GM12873 (cell line): ENCODE data around the gene CA9.

Experiments used
- TF ChIP-seq, protein P1 (sequence below): IDR thresholded peaks from 2 replicates; pipeline ENCODE4 v1.5.1; 2012; ENCODE audit warnings: low read depth, mild to moderate bottlenecking, moderate library complexity, low read length, control low read depth; ENCODE audit not compliant: insufficient read depth; ENCODE audit errors: missing control alignments

The CA9 gene

DNA sequence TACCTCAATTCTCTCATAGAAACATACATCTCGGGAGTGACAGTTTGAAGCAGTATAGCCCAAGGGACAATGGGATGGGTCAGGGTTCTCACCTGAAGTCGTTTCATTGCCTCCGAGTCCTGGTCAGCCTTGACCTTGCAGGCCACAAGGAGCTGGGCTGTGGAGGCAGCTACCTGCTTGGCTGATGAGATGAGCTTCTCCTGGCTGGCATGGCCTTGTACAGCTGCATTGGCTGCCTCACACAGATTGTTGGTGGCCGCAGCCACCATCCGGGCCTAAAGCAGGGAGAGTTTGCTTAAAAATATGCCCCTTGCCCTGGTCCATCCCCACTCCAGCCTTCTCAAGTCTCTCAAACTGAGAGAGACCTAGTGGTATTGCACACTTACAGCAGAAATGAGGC lies 24.5 kb downstream of the CA9 start:
- TF ChIP-seq, protein P1, sequence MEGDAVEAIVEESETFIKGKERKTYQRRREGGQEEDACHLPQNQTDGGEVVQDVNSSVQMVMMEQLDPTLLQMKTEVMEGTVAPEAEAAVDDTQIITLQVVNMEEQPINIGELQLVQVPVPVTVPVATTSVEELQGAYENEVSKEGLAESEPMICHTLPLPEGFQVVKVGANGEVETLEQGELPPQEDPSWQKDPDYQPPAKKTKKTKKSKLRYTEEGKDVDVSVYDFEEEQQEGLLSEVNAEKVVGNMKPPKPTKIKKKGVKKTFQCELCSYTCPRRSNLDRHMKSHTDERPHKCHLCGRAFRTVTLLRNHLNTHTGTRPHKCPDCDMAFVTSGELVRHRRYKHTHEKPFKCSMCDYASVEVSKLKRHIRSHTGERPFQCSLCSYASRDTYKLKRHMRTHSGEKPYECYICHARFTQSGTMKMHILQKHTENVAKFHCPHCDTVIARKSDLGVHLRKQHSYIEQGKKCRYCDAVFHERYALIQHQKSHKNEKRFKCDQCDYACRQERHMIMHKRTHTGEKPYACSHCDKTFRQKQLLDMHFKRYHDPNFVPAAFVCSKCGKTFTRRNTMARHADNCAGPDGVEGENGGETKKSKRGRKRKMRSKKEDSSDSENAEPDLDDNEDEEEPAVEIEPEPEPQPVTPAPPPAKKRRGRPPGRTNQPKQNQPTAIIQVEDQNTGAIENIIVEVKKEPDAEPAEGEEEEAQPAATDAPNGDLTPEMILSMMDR = no peak

DNA sequence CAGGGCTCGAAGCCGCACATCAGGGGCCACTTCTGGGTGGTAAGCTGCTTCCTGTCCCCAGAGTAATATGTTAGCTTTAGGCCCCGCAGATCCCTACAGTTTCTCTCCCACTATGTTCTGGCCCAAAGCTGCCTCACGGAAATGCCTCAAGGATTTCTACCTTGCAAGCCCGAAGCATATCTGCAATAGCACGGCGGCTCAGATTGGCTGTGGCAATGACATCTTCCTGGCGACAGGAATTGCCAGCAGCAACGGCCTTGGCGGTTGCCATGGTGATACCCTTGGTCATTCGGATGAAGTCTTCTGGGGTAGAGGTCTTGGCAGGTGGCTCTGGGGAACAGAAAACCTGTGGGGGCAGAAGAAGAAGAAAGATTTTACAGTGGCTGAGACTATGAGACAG lies 26.3 kb downstream of the CA9 start:
- TF ChIP-seq, protein P1 = no peak

DNA sequence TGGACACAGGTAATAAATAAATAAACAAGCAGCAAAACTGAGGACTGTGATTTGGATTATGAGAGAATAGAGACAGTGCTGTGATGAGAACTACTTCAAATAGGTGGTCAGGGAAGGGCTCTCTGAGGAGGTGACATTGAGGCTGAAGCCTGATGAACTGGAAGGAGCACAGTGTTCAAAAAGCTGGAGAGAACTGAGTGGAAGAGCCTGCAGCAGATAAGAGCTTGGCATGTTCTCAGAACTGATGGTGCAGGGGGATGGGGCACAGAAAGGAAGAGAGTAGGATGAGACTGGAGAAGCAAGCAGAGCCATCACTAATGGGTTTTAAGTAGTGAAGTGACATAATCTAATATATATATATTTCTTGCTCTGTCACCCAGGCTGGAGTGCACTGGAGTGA lies 27.2 kb downstream of the CA9 start:
- TF ChIP-seq, protein P1 = no peak

DNA sequence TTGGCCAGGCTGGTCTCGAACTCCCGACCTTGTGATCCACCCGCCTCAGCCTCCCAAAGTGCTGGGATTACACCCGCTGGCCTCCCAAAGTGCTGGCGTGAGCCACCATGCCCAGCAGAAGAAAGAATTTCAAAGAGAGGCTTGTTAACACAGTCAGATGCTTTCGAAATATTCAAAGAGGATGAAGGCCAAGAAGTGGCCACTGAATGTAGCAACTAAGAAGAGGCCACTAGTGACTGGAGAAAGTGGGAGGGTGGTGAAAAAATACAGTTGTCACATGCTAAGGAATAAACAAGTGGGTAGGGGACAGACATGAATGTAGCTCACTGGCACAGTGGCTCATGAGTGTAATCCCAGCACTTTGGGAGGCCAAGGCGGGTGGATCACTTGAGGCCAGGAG lies 29.0 kb downstream of the CA9 start:
- TF ChIP-seq, protein P1 = no peak

DNA sequence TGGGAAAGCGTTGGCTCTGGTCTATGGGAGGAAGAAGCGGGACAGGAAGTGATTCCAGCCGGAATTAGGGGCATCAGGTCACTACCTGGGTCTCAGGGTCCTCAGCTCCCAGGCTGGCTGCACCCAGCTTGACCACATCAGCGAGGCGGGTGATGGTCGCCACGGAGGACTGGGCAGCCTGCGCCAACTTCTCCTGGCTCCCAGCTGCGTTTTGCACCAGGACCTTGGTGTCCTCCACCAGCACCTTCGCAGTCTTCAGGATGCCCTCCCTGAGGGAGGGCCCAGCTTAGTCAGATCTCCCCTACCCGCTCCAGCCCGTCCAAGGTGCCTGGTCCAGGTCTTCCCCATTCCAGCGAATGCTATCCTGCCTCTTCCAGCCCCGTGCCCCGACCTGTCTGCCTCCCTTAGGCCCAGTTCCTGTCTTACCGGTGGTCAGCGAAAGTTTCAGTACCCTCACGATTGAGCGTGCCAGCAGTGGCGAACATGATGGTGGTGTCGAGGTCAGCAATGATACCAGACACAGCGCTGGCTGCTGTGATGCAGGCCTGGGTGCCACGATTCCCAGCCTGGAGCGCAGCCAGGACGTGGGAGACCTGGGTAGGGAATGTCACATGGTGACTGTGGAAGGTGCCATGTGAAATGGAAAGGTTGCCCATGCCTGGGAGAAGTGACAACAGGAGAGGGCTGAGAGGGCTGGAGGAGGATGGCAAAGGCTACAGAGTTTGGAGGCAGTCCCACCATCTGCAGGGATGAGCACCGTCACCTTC lies 30.4 kb downstream of the CA9 start:
- TF ChIP-seq, protein P1 = no peak

DNA sequence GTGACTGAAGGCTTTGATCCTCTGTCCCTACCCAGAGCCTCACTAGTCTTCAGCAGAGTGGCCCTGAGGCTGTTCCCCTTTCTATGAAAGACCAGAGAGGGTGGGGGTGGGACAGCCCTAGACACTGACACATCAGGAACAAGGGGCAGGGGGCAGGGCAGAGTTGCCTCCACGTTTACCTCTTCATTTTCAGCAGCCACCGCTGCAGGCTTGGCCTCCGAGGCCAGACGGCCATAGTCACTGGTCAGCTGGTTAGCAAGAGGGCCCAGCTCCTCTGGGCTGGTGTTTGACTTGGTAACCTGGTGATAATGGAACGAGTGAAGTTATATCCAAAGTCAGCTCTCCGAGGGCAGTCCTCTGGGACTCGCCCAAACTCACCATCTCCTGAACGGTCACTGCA lies 31.6 kb downstream of the CA9 start:
- TF ChIP-seq, protein P1 = no peak

DNA sequence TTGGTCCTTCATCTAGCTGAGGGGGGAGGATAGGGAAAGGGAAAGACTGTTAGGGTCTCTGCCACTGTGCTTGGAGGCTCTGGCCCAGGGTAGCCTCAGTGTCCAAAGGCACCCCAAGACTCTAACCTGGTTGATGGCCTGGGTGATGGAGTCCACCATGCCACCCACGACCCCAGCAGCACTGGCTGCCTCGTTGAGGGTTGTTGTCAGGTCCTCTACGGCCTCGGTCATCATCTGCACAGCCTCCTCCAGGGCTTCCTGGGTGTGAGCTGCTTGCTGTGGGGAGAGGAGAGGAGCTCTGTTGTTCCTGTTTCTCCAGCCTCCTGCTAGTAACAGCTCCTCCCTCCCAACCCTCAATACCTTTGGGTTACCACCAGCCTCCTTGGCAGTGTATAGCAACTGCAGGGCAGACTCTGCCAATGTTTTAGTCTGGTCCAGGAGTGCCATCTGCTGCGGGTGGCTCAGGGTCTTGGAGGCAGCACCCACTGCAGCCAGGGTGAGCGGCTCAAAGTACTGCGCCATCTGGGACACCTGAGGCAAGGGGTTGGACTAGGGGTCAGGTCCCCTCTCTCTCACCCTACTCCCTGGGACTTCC lies 32.2 kb downstream of the CA9 start:
- TF ChIP-seq, protein P1 = no peak
